Activated T-cell treated with anti-CD3 and anti-CD28 coated beads, Interleukin-2, amount 50 U/mL, for 4 hours (primary cell): Measurements from ENCODE around the gene AKAP11. TPM values are rescaled to one million over a fixed set of nuclear protein-coding genes. Genes with fewer than 3 reads are reported as not detected.

Experiments
- ATAC-seq, 2 donors: fragments of 200-7000 bp; cut with Tn5 transposase; one replicate each; pipeline ENCODE4 v1.10.0; 2021
- DNase-seq: peaks from one replicate; pipeline ENCODE4 v3.0.0-alpha.2; 2020
- H3K27me3 Mint-ChIP-seq: one replicate; pipeline ENCODE4 v1.8.0; 2021; ENCODE audit warnings: low read depth, mixed read lengths
- H3K36me3 Mint-ChIP-seq: one replicate; pipeline ENCODE4 v1.8.0; 2022; ENCODE audit warnings: mixed read lengths; ENCODE audit not compliant: insufficient read depth
- H3K4me1 Mint-ChIP-seq: one replicate; pipeline ENCODE4 v1.8.0; 2021; ENCODE audit warnings: low read depth, mixed read lengths
- H3K4me3 Mint-ChIP-seq: one replicate; pipeline ENCODE4 v1.8.0; 2021; ENCODE audit warnings: mild to moderate bottlenecking, moderate library complexity, mixed read lengths
- H3K9me3 Mint-ChIP-seq: one replicate; pipeline ENCODE4 v1.8.0; 2021; ENCODE audit warnings: mixed read lengths
- total RNA-seq, 3 donors: library from RNA; stranded (reverse); gene quantifications; one replicate each; pipeline ENCODE4 v1.2.1, GENCODE V29; 2021

AKAP11 gene
- total RNA-seq, 3 donors from 2014 or later, result 26.9 to 29.8 (median 29.2) TPM

GRCh38 chr13:42280537-42280936 is 8.6 kb downstream of the AKAP11 start:
- ATAC-seq (no peak), DNase-seq (no peak)
- Mint-ChIP-seq H3K27me3 (no peaks in the 10 kb centered on the region), H3K4me3 (no peak overlapping the region), H3K36me3 (peaks cover 15% of the 10 kb centered on the region), H3K4me1 (peaks cover 46% of the 10 kb centered on the region), H3K9me3 (no peaks in the 10 kb centered on the region)

GRCh38 chr13:42283574-42283973 is 11.6 kb downstream of the AKAP11 start:
- H3K4me1 Mint-ChIP-seq, result peaks cover 24% of the 10 kb centered on the region
- no peaks in the 10 kb centered on the region for H3K9me3 Mint-ChIP-seq
- no peaks in the 10 kb centered on the region for H3K27me3 Mint-ChIP-seq
- H3K4me3 Mint-ChIP-seq, result no peak overlapping the region
- ATAC-seq (no peak), DNase-seq (no peak)
- peaks cover 20% of the 10 kb centered on the region for H3K36me3 Mint-ChIP-seq

- DNase-seq (no peak), ATAC-seq (no peak)
- peaks cover 24% of the 10 kb centered on the region for H3K4me1 Mint-ChIP-seq
Observed at GRCh38 chr13:42284068-42284467, 12.1 kb downstream of the AKAP11 start.

GRCh38 chr13:42298392-42298791 is 26.4 kb downstream of the AKAP11 start:
- ATAC-seq (no peak), DNase-seq (no peak)
- Mint-ChIP-seq H3K4me1 (peaks cover 5% of the 10 kb centered on the region), H3K36me3 (peaks cover 72% of the 10 kb centered on the region), H3K9me3 (no peaks in the 10 kb centered on the region), H3K27me3 (no peaks in the 10 kb centered on the region), H3K4me3 (no peak overlapping the region)

More at GRCh38 chr13:42284068-42284467, 12.1 kb downstream of the AKAP11 start:
- H3K4me3 Mint-ChIP-seq, result no peak overlapping the region
- no peaks in the 10 kb centered on the region for H3K9me3 Mint-ChIP-seq
- no peaks in the 10 kb centered on the region for H3K27me3 Mint-ChIP-seq
- H3K36me3 Mint-ChIP-seq, result peaks cover 25% of the 10 kb centered on the region

GRCh38 chr13:42305503-42305902 is 33.6 kb downstream of the AKAP11 start:
- H3K4me1 Mint-ChIP-seq, result peaks cover 9% of the 10 kb centered on the region
- ATAC-seq (no peak), DNase-seq (no peak)
- H3K36me3 Mint-ChIP-seq, result peaks cover 68% of the 10 kb centered on the region
- no peaks in the 10 kb centered on the region for H3K9me3 Mint-ChIP-seq
- H3K27me3 Mint-ChIP-seq, result no peaks in the 10 kb centered on the region
- H3K4me3 Mint-ChIP-seq, result no peak overlapping the region

- Mint-ChIP-seq H3K27me3 (no peaks in the 10 kb centered on the region), H3K4me3 (no peak overlapping the region), H3K9me3 (no peaks in the 10 kb centered on the region), H3K4me1 (peaks cover 19% of the 10 kb centered on the region), H3K36me3 (peaks cover 59% of the 10 kb centered on the region)
- DNase-seq, result no peak
- ATAC-seq, result no peak
Observed at GRCh38 chr13:42307461-42307860, 35.5 kb downstream of the AKAP11 start.

GRCh38 chr13:42312817-42313431 is 41.0 kb downstream of the AKAP11 start:
- Mint-ChIP-seq H3K4me3 (no peak overlapping the region), H3K27me3 (no peaks in the 10 kb centered on the region), H3K4me1 (peaks cover 20% of the 10 kb centered on the region), H3K36me3 (peaks cover 52% of the 10 kb centered on the region), H3K9me3 (no peaks in the 10 kb centered on the region)
- no peak for DNase-seq
- ATAC-seq, result peak in 1 of 2 donors; percentile 35

GRCh38 chr13:42318570-42318969 is 46.6 kb downstream of the AKAP11 start:
- peaks cover 22% of the 10 kb centered on the region for H3K4me1 Mint-ChIP-seq
- H3K36me3 Mint-ChIP-seq, result peaks cover 28% of the 10 kb centered on the region
- DNase-seq, result no peak
- no peaks in the 10 kb centered on the region for H3K9me3 Mint-ChIP-seq
- ATAC-seq, result no peak
- no peaks in the 10 kb centered on the region for H3K27me3 Mint-ChIP-seq
- no peak overlapping the region for H3K4me3 Mint-ChIP-seq

GRCh38 chr13:42320375-42320787 is 48.4 kb downstream of the AKAP11 start:
- DNase-seq (no peak), ATAC-seq (no peak)
- Mint-ChIP-seq H3K36me3 (peaks cover 23% of the 10 kb centered on the region), H3K4me3 (no peak overlapping the region), H3K4me1 (peaks cover 22% of the 10 kb centered on the region), H3K9me3 (no peaks in the 10 kb centered on the region), H3K27me3 (no peaks in the 10 kb centered on the region)

GRCh38 chr13:42322806-42323205 is 50.9 kb downstream of the AKAP11 start:
- Mint-ChIP-seq H3K36me3 (peaks cover 13% of the 10 kb centered on the region), H3K4me3 (no peak overlapping the region), H3K9me3 (no peaks in the 10 kb centered on the region), H3K4me1 (peaks cover 22% of the 10 kb centered on the region), H3K27me3 (no peaks in the 10 kb centered on the region)
- ATAC-seq (no peak), DNase-seq (no peak)

- Mint-ChIP-seq H3K9me3 (no peaks in the 10 kb centered on the region), H3K36me3 (peaks cover 11% of the 10 kb centered on the region), H3K4me3 (no peak overlapping the region), H3K4me1 (peaks cover 24% of the 10 kb centered on the region), H3K27me3 (no peaks in the 10 kb centered on the region)
- DNase-seq (no peak), ATAC-seq (no peak)
Observed at GRCh38 chr13:42324704-42325103, 52.8 kb downstream of the AKAP11 start.

- ATAC-seq (no peak), DNase-seq (no peak)
- peaks cover 5% of the 10 kb centered on the region for H3K36me3 Mint-ChIP-seq
- no peaks in the 10 kb centered on the region for H3K9me3 Mint-ChIP-seq
- no peaks in the 10 kb centered on the region for H3K27me3 Mint-ChIP-seq
- H3K4me1 Mint-ChIP-seq, result peaks cover 20% of the 10 kb centered on the region
- no peak overlapping the region for H3K4me3 Mint-ChIP-seq
Observed at GRCh38 chr13:42327725-42328124, 55.8 kb downstream of the AKAP11 start.

GRCh38 chr13:42328672-42329071 is 56.7 kb downstream of the AKAP11 start:
- DNase-seq, result no peak
- Mint-ChIP-seq H3K4me3 (no peak overlapping the region), H3K36me3 (peaks cover 5% of the 10 kb centered on the region), H3K9me3 (no peaks in the 10 kb centered on the region), H3K27me3 (no peaks in the 10 kb centered on the region), H3K4me1 (peaks cover 20% of the 10 kb centered on the region)
- peak; percentile 48 to 55 for ATAC-seq

- no peaks in the 10 kb centered on the region for H3K9me3 Mint-ChIP-seq
- DNase-seq (no peak), ATAC-seq (peak in 1 of 2 donors; percentile 53)
- no peak overlapping the region for H3K4me3 Mint-ChIP-seq
- H3K4me1 Mint-ChIP-seq, result peaks cover 21% of the 10 kb centered on the region
- no peaks in the 10 kb centered on the region for H3K27me3 Mint-ChIP-seq
- H3K36me3 Mint-ChIP-seq, result peaks cover 5% of the 10 kb centered on the region
Observed at GRCh38 chr13:42329239-42329638, 57.3 kb downstream of the AKAP11 start.

GRCh38 chr13:42331009-42331408 is 59.1 kb downstream of the AKAP11 start:
- no peak for DNase-seq
- no peaks in the 10 kb centered on the region for H3K27me3 Mint-ChIP-seq
- no peaks in the 10 kb centered on the region for H3K36me3 Mint-ChIP-seq
- no peak for ATAC-seq
- no peaks in the 10 kb centered on the region for H3K9me3 Mint-ChIP-seq
- no peak overlapping the region for H3K4me3 Mint-ChIP-seq
- H3K4me1 Mint-ChIP-seq, result peaks cover 28% of the 10 kb centered on the region
